ENCODE results near the gene FASN. TPM values are rescaled to one million over a fixed set of nuclear protein-coding genes. Genes with fewer than 3 reads are reported as not detected.
A peak's percentile ranks its signal among the peaks of the same experiment; 100 is the strongest.
"Not testable (repeated sequence)": the region's sequence is repeated elsewhere in the genome, so short reads cannot be mapped to it uniquely, and the experiment has no call there.

The FASN gene
- total RNA-seq, 1 donor from 2014 or later = 439 TPM

- peaks cover 4% of the 10 kb centered on the region for H3K9me3 Mint-ChIP-seq (ENCODE audit: unreplicated experiment)
- peak overlapping the region; percentile 43 for H3K27ac Mint-ChIP-seq (ENCODE audit: unreplicated experiment)
- no peak for TF ChIP-seq CTCF (IDR thresholded peaks at IDR 0.05; ENCODE audit: partially characterized antibody, unreplicated experiment)
- peaks cover 3% of the 10 kb centered on the region for H3K36me3 Mint-ChIP-seq (ENCODE audit: unreplicated experiment)
- H3K4me3 Mint-ChIP-seq (ENCODE audit: unreplicated experiment) = no peak overlapping the region
- DNase-seq = no peak
- H3K4me1 Mint-ChIP-seq (ENCODE audit: low read depth, unreplicated experiment) = peaks cover 7% of the 10 kb centered on the region
- H3K27me3 Mint-ChIP-seq (ENCODE audit: unreplicated experiment) = no peaks in the 10 kb centered on the region
These were observed 40.5 kb upstream of the FASN start for GRCh38 chr17:82138511-82138992.

- TF ChIP-seq CTCF (IDR thresholded peaks at IDR 0.05; ENCODE audit: partially characterized antibody, unreplicated experiment) = no peak
- H3K27me3 Mint-ChIP-seq (ENCODE audit: unreplicated experiment) = no peaks in the 10 kb centered on the region
These were observed 36.1 kb upstream of the FASN start for GRCh38 chr17:82134101-82134500.

GRCh38 chr17:82133166-82133953, 35.3 kb upstream of the FASN start:
- H3K27ac Mint-ChIP-seq (ENCODE audit: unreplicated experiment); H3K4me3 Mint-ChIP-seq (ENCODE audit: unreplicated experiment); H3K27me3 Mint-ChIP-seq (ENCODE audit: unreplicated experiment); H3K36me3 Mint-ChIP-seq (ENCODE audit: unreplicated experiment); H3K9me3 Mint-ChIP-seq (ENCODE audit: unreplicated experiment); H3K4me1 Mint-ChIP-seq (ENCODE audit: low read depth, unreplicated experiment); DNase-seq: not testable (repeated sequence)

More at GRCh38 chr17:82134101-82134500, 36.1 kb upstream of the FASN start:
- no peaks in the 10 kb centered on the region for H3K9me3 Mint-ChIP-seq (ENCODE audit: unreplicated experiment)
- H3K36me3 Mint-ChIP-seq (ENCODE audit: unreplicated experiment) = no peaks in the 10 kb centered on the region
- H3K27ac Mint-ChIP-seq (ENCODE audit: unreplicated experiment) = no peak overlapping the region
- peaks cover 4% of the 10 kb centered on the region for H3K4me1 Mint-ChIP-seq (ENCODE audit: low read depth, unreplicated experiment)
- no peak for DNase-seq
- no peak overlapping the region for H3K4me3 Mint-ChIP-seq (ENCODE audit: unreplicated experiment)

GRCh38 chr17:82129095-82129494, 31.1 kb upstream of the FASN start:
- TF ChIP-seq CTCF (IDR thresholded peaks at IDR 0.05; ENCODE audit: partially characterized antibody, unreplicated experiment) = no peak
- peaks cover under 1% of the 10 kb centered on the region for H3K27me3 Mint-ChIP-seq (ENCODE audit: unreplicated experiment)
- no peak for DNase-seq
- H3K4me1 Mint-ChIP-seq (ENCODE audit: low read depth, unreplicated experiment) = peaks cover 5% of the 10 kb centered on the region
- H3K36me3 Mint-ChIP-seq (ENCODE audit: unreplicated experiment) = peaks cover 14% of the 10 kb centered on the region
- peaks cover 1% of the 10 kb centered on the region for H3K9me3 Mint-ChIP-seq (ENCODE audit: unreplicated experiment)
- H3K4me3 Mint-ChIP-seq (ENCODE audit: unreplicated experiment) = no peak overlapping the region
- no peak overlapping the region for H3K27ac Mint-ChIP-seq (ENCODE audit: unreplicated experiment)

- no peak overlapping the region for H3K27ac Mint-ChIP-seq (ENCODE audit: unreplicated experiment)
- peaks cover 1% of the 10 kb centered on the region for H3K9me3 Mint-ChIP-seq (ENCODE audit: unreplicated experiment)
- H3K27me3 Mint-ChIP-seq (ENCODE audit: unreplicated experiment) = peaks cover 3% of the 10 kb centered on the region
- peaks cover 2% of the 10 kb centered on the region for H3K4me1 Mint-ChIP-seq (ENCODE audit: low read depth, unreplicated experiment)
- no peak for DNase-seq
- no peak for TF ChIP-seq CTCF (IDR thresholded peaks at IDR 0.05; ENCODE audit: partially characterized antibody, unreplicated experiment)
- peaks cover 14% of the 10 kb centered on the region for H3K36me3 Mint-ChIP-seq (ENCODE audit: unreplicated experiment)
- H3K4me3 Mint-ChIP-seq (ENCODE audit: unreplicated experiment) = no peak overlapping the region
These were observed 30.3 kb upstream of the FASN start for GRCh38 chr17:82128287-82128686.
